Heart right ventricle (tissue), 16 donors: Measurements from ENCODE around the gene HIRIP3. TPM values are rescaled to one million over a fixed set of nuclear protein-coding genes. Genes with fewer than 3 reads are reported as not detected.

ENCODE experiments used
- ATAC-seq, 8 donors: fragments of 200-7000 bp; cut with Tn5 transposase; one replicate each; pipeline ENCODE4 v1.9.1; 2020; ENCODE audit warnings: mild to moderate bottlenecking in 8 of 8, moderate library complexity in 8 of 8, moderate number of reproducible peaks in 1 of 8
- DNase-seq, 2 donors: peaks; one replicate each; pipeline ENCODE4 v3.0.0-alpha.2; 2020
- H3K27ac ChIP-seq, 10 donors: fragments of 200-600 bp; sonication (generic) in 2 of 10; one replicate each; pipeline versions ENCODE4 v1.5.0 to v1.8.0; 2020 to 2022; ENCODE audit warnings: mild to moderate bottlenecking in 3 of 10
- H3K27me3 ChIP-seq, 7 donors: fragments of 200-600 bp; one replicate each; pipeline ENCODE4 v1.8.0; 2021 to 2022; ENCODE audit warnings: mild to moderate bottlenecking in 2 of 7
- H3K36me3 ChIP-seq, 9 donors: fragments of 200-600 bp; sonication (generic) in 1 of 9; one replicate each; pipeline versions ENCODE4 v1.5.0 to v1.8.0; 2020 to 2022; ENCODE audit warnings: mild to moderate bottlenecking in 2 of 9
- H3K4me1 ChIP-seq, 9 donors: fragments of 200-600 bp; sonication (generic) in 1 of 9; one replicate each; pipeline versions ENCODE4 v1.5.0 to v1.8.0; 2020 to 2022; ENCODE audit warnings: mild to moderate bottlenecking in 4 of 9
- H3K4me3 ChIP-seq, 10 donors: fragments of 200-600 bp; sonication (generic) in 2 of 10; one replicate each; pipeline versions ENCODE4 v1.5.0 to v1.8.0; 2020 to 2022; ENCODE audit warnings: mild to moderate bottlenecking in 7 of 10, moderate library complexity in 2 of 10
- H3K9me3 ChIP-seq, 11 donors: fragments of 200-600 bp in 10 of 11; sonication (generic) in 2 of 11; one replicate each; pipeline versions ENCODE4 v1.5.0 to v1.8.0; 2013 to 2022; ENCODE audit warnings: mild to moderate bottlenecking in 2 of 11, control low read depth in 1 of 11, moderate library complexity in 1 of 11
- CTCF ChIP-seq, 9 donors: fragments of 200-600 bp; sonication (generic) in 2 of 9; IDR thresholded peaks; one replicate each; pipeline versions ENCODE4 v1.5.0 to v1.8.0; 2021 to 2022; ENCODE audit warnings: antibody characterized with exemption in 9 of 9, mild to moderate bottlenecking in 5 of 9, moderate library complexity in 1 of 9
- WGBS, 2 donors: extraction: QIAGEN DNeasy Blood & Tissue Kit; methylation state at CpG; one replicate each; pipeline ENCODE4 v1.1.7; 2013; ENCODE audit warnings: inconsistent platforms in 1 of 2; 5-methylcytosine and 5-hydroxymethylcytosine counted together
- intact Hi-C, 10 donors: fragments of 100-400 bp; cut with DNase I; formaldehyde crosslinking; loops; one replicate each; pipeline versions ENCODE4 v1.11.1 to v1.14.2; 2022
- polyA plus RNA-seq, 2 donors: library from polyadenylated mRNA; stranded (reverse); fragments of 200-250 nt; gene quantifications; one replicate each; pipeline ENCODE4 v1.2.3, GENCODE V29; 2013
- total RNA-seq, 10 donors: library from RNA; stranded (reverse); fragmentation: NEBNext Ultra II Directional in 3 of 10; extraction: Animal tissue kit (Norgen Biotek cat#: 25700) in 3 of 10; gene quantifications; one replicate each; pipeline versions ENCODE4 v1.2.1 to v1.2.4, GENCODE V29; 2021 to 2023
- donor health status: Arrhythmogenic right ventricular cardiomyopathy.
- donor health status: ischemic (EF 13 %, LVEDD 7.1; RV severe dilation, severe dysfunction).
- donor health status: healthy with polysubstance abuse.
- donor health status: DM: no; HTN: yes; CAD: no.
- donor health status: DM: no; HTN: no; CAD: no.
- donor health status: ischemic (EF 25% LVEDD 6.9; RV normal size, moderate dysfunction).
- donor health status: ischemic (EF 25% LVEDD 5.7; RV mildly dilated, moderate dysfunction).
- donor health status: healthy.
- donor health status: DM: yes; HTN: yes; CAD: no.
- donor health status: Ischemic cardiomyopathy.
- donor health status: ischemic (EF 35%, LVEDD 5.7; RV mildly dilated, moderate dysfunction).
- donor health status: nonischemic (EF 11% LVEDD 7.7; RV severe dilation, severe dysfunction).
- donor health status: DM: yes; HTN: yes; CAD: no.
- donor health status: PGD.
- donor health status: ischemic (EF 29% LVEDD 5.4; RV normal size, mild dysfunction).
- donor health status: nonischemic (EF 23%, LVEDD 6.1; RV moderate dilation, normal function).

Gene HIRIP3
- total and polyA plus RNA-seq, 12 donors, result 14.4 to 23.2 (median 17.7) TPM

- 79 to 85% methylated on average over 32 to 33 of the region's 33 CpGs for WGBS, 2 donors
- H3K4me3 ChIP-seq, result no peak overlapping the region
- H3K36me3 ChIP-seq, result peaks cover 0 to 66% (median 4%) of the 10 kb centered on the region in 9 donors
- no peak overlapping the region for H3K27ac ChIP-seq
- ATAC-seq (no peak), DNase-seq (no peak)
- H3K4me1 ChIP-seq, result peaks cover 3 to 23% (median 11%) of the 10 kb centered on the region in 9 donors
- TF ChIP-seq CTCF (IDR thresholded peaks at IDR 0.05), result no peak
- no peaks in the 10 kb centered on the region for H3K9me3 ChIP-seq
- no peaks in the 10 kb centered on the region for H3K27me3 ChIP-seq
- intact Hi-C loops, result loop anchor here in 5 of 10 donors (5.0 to 10.0 kb wide), 4 partner anchors 76 to 296 kb away; partner anchors contain the start of genes CDIPT (in 3 of the 5) and KCTD13 (in 3 of the 5)
Observed at GRCh38 chr16:30000735-30001631, 5.6 kb upstream of the HIRIP3 start.

- Histone ChIP-seq H3K9me3 (no peaks in the 10 kb centered on the region), H3K27ac (no peak overlapping the region), H3K27me3 (no peaks in the 10 kb centered on the region), H3K4me1 (peaks cover 6 to 24% (median 17%) of the 10 kb centered on the region in 9 donors), H3K36me3 (peaks cover 0 to 64% (median 4%) of the 10 kb centered on the region in 9 donors), H3K4me3 (no peak overlapping the region)
- no peak for TF ChIP-seq CTCF (IDR thresholded peaks at IDR 0.05)
- DNase-seq (no peak), ATAC-seq (no peak)
- WGBS, 2 donors, result 90 to 93% methylated on average over 6 of the region's 6 CpGs
- intact Hi-C loops, result loop anchor here in 8 of 10 donors (5.0 to 10.0 kb wide), 6 partner anchors 37 to 295 kb away; partner anchors contain the start of genes CDIPT (in 4 of the 8), KCTD13 (in 4 of the 8), TMEM219 (in 3 of the 8) and PAGR1 (in 1 of the 8)
Observed at GRCh38 chr16:29999605-30000004, 4.2 kb upstream of the HIRIP3 start.

- no peak for TF ChIP-seq CTCF (IDR thresholded peaks at IDR 0.05)
- WGBS, 2 donors, result 24% methylated on average over 9 of the region's 9 CpGs
- Histone ChIP-seq H3K4me3 (peak overlapping the region; percentile 30 to 97 (median 82)), H3K27me3 (no peaks in the 10 kb centered on the region), H3K36me3 (peaks cover 0 to 63% (median 10%) of the 10 kb centered on the region in 9 donors), H3K27ac (peak overlapping the region in 8 of 10 donors; percentile 92 to 99 (median 97)), H3K9me3 (no peaks in the 10 kb centered on the region), H3K4me1 (peaks cover 7 to 40% (median 28%) of the 10 kb centered on the region in 9 donors)
- ATAC-seq (no peak), DNase-seq (no peak)
- intact Hi-C loops, result loop anchor here in 4 of 10 donors (5.0 to 10.0 kb wide), 4 partner anchors 35 to 182 kb away; partner anchors contain the start of genes TMEM219 (in 3 of the 4), CDIPT (in 1 of the 4), KCTD13 (in 1 of the 4) and PAGR1 (in 1 of the 4)
Observed at GRCh38 chr16:29996766-29997250, 1.4 kb upstream of the HIRIP3 start.
